DND-41 (cell line): ENCODE results near the gene LEMD2.
A peak's percentile ranks its signal among the peaks of the same experiment; 100 is the strongest.

Source experiments
- ATAC-seq: fragments of 200-7000 bp; cut with Tn5 transposase; 3 replicates; pipeline ENCODE4 v1.9.1; 2021; ENCODE audit warnings: low read depth; ENCODE audit not compliant: insufficient read depth
- DNase-seq: peaks from one replicate; pipeline ENCODE4 v3.0.0-alpha.2; 2020
- H2AFZ ChIP-seq: 2 replicates; pipeline ENCODE4 v1.6.0; 2012; ENCODE audit warnings: low read depth, low read length
- H3K27ac ChIP-seq: 2 replicates; pipeline ENCODE4 v1.5.1; 2012; ENCODE audit warnings: low read length, inconsistent platforms
- H3K27me3 ChIP-seq: fragments of 200-600 bp; sonication (generic); 2 replicates; pipeline ENCODE4 v1.6.0; 2012; ENCODE audit warnings: low read length, mild to moderate bottlenecking, inconsistent platforms; ENCODE audit not compliant: insufficient read depth, poor library complexity
- H3K36me3 ChIP-seq: 2 replicates; pipeline ENCODE4 v1.5.1; 2012; ENCODE audit warnings: low read length, inconsistent platforms; ENCODE audit not compliant: insufficient read depth
- H3K4me1 ChIP-seq: 2 replicates; pipeline ENCODE4 v1.5.1; 2012; ENCODE audit warnings: mild to moderate bottlenecking, low read length; ENCODE audit not compliant: insufficient read depth
- H3K4me2 ChIP-seq: 2 replicates; pipeline ENCODE4 v1.6.0; 2012; ENCODE audit warnings: mild to moderate bottlenecking, moderate library complexity, low read length, inconsistent platforms; ENCODE audit not compliant: insufficient read depth
- H3K4me3 ChIP-seq, 2 experiments: fragments of 200-600 bp in 1 of 2; shearing (Covaris generic) in 1 of 2; 2 replicates each; pipeline ENCODE4 v1.5.1; 2012 to 2016; ENCODE audit warnings: inconsistent platforms in 2 of 2, low read length in 2 of 2, mild to moderate bottlenecking in 2 of 2, low read depth in 1 of 2, moderate library complexity in 1 of 2
- H3K79me2 ChIP-seq: 2 replicates; pipeline ENCODE4 v1.6.0; 2012; ENCODE audit warnings: low read length, inconsistent platforms; ENCODE audit not compliant: insufficient read depth
- H3K9ac ChIP-seq: 2 replicates; pipeline ENCODE4 v1.6.0; 2012; ENCODE audit warnings: low read depth, mild to moderate bottlenecking, inconsistent platforms, low read length, moderate library complexity
- H3K9me3 ChIP-seq: 2 replicates; pipeline ENCODE4 v1.5.1; 2012; ENCODE audit warnings: low read length, moderate library complexity, mild to moderate bottlenecking, inconsistent platforms; ENCODE audit not compliant: insufficient read depth, severe bottlenecking
- H4K20me1 ChIP-seq: 2 replicates; pipeline ENCODE4 v1.6.0; 2012; ENCODE audit warnings: low read length; ENCODE audit not compliant: insufficient read depth
- CTCF ChIP-seq: IDR thresholded peaks from 2 replicates; pipeline ENCODE4 v1.5.1; 2012; ENCODE audit warnings: borderline replicate concordance, low read length, moderate library complexity, mild to moderate bottlenecking; ENCODE audit not compliant: poor library complexity, severe bottlenecking; ENCODE audit errors: extremely low read depth
- EZH2 ChIP-seq: IDR thresholded peaks from 3 replicates; pipeline ENCODE4 v1.6.1; 2012; ENCODE audit warnings: borderline replicate concordance, low read depth, mild to moderate bottlenecking, moderate library complexity, low read length, inconsistent platforms; ENCODE audit not compliant: severe bottlenecking

Gene LEMD2

GRCh38 chr6:33816911-33817310 is 28.0 kb upstream of the LEMD2 start:
- H3K4me3 ChIP-seq = no peak overlapping the region
- ATAC-seq = no peak
- H2AFZ ChIP-seq = no peak overlapping the region
- DNase-seq = no peak
- H3K9ac ChIP-seq = no peak overlapping the region
- no peaks in the 10 kb centered on the region for H3K79me2 ChIP-seq
- peaks cover 6% of the 10 kb centered on the region for H3K27me3 ChIP-seq
- H3K27ac ChIP-seq = no peak overlapping the region
- TF ChIP-seq EZH2 = no peak
- no peaks in the 10 kb centered on the region for H3K4me1 ChIP-seq
- no peak overlapping the region for H3K4me2 ChIP-seq
- peaks cover 5% of the 10 kb centered on the region; the same call in 1 of the 2 replicates for H4K20me1 ChIP-seq
- H3K9me3 ChIP-seq = no peaks in the 10 kb centered on the region
- no peaks in the 10 kb centered on the region for H3K36me3 ChIP-seq

- Histone ChIP-seq H3K4me2 (no peak overlapping the region), H2AFZ (no peak overlapping the region), H3K27ac (no peak overlapping the region), H3K36me3 (no peaks in the 10 kb centered on the region), H4K20me1 (peaks cover 7% of the 10 kb centered on the region; the same call in 1 of the 2 replicates), H3K4me1 (no peaks in the 10 kb centered on the region), H3K27me3 (peaks cover 11% of the 10 kb centered on the region), H3K9ac (no peak overlapping the region), H3K4me3 (no peak overlapping the region), H3K9me3 (no peaks in the 10 kb centered on the region), H3K79me2 (no peaks in the 10 kb centered on the region)
- ATAC-seq (peak; percentile 94), DNase-seq (peak; percentile 46)
- no peak for TF ChIP-seq CTCF
Measured at GRCh38 chr6:33815854-33816253, 26.9 kb upstream of the LEMD2 start.

- no peak for ATAC-seq
- Histone ChIP-seq H3K4me1 (no peaks in the 10 kb centered on the region), H4K20me1 (peaks cover 7% of the 10 kb centered on the region; the same call in 1 of the 2 replicates), H3K4me2 (no peak overlapping the region), H3K4me3 (no peak overlapping the region), H3K27me3 (peaks cover 12% of the 10 kb centered on the region), H3K9me3 (no peaks in the 10 kb centered on the region), H3K36me3 (no peaks in the 10 kb centered on the region), H2AFZ (no peak overlapping the region), H3K27ac (no peak overlapping the region), H3K79me2 (no peaks in the 10 kb centered on the region), H3K9ac (no peak overlapping the region)
- TF ChIP-seq CTCF (no peak), EZH2 (no peak)
- DNase-seq = no peak
Measured at GRCh38 chr6:33813990-33814985, 25.4 kb upstream of the LEMD2 start.

GRCh38 chr6:33813246-33813904 is 24.4 kb upstream of the LEMD2 start:
- no peaks in the 10 kb centered on the region for H3K9me3 ChIP-seq

More at GRCh38 chr6:33813246-33813904, 24.4 kb upstream of the LEMD2 start:
- peaks cover 7% of the 10 kb centered on the region; the same call in 1 of the 2 replicates for H4K20me1 ChIP-seq
- H3K79me2 ChIP-seq = no peaks in the 10 kb centered on the region
- no peaks in the 10 kb centered on the region for H3K4me1 ChIP-seq
- H3K27ac ChIP-seq = no peak overlapping the region
- no peak overlapping the region for H3K9ac ChIP-seq
- peaks cover 6% of the 10 kb centered on the region for H3K27me3 ChIP-seq
- no peak overlapping the region for H3K4me3 ChIP-seq
- H2AFZ ChIP-seq = no peak overlapping the region
- H3K36me3 ChIP-seq = no peaks in the 10 kb centered on the region
- TF ChIP-seq EZH2 = no peak
- H3K4me2 ChIP-seq = no peak overlapping the region
- no peak for ATAC-seq
- no peak for DNase-seq
